Activated naive CD8-positive, alpha-beta T cell treated with anti-CD3 and anti-CD28 coated beads, Interleukin-2, amount 10 ng/mL, durations not matched to agents 7 days and 5 days (primary cell): ENCODE results near the gene WEE1. TPM values are rescaled to one million over a fixed set of nuclear protein-coding genes. Genes with fewer than 3 reads are reported as not detected.
"Not testable (repeated sequence)": the region's sequence is repeated elsewhere in the genome, so short reads cannot be mapped to it uniquely, and the experiment has no call there.

Source experiments
- ATAC-seq: fragments of 150-1000 bp; cut with Tn5 transposase; one replicate; pipeline ENCODE4 v1.10.0; 2021; ENCODE audit warnings: low read depth, moderate library complexity
- POLR2A ChIA-PET: fragments of 350-600 bp; sonication (Branson Sonifier 250); formaldehyde crosslinking; loops from one replicate; lab custom pipeline; 2021; ENCODE audit warnings: antibody characterized with exemption; lab: Charles Lee
- DNase-seq: peaks from one replicate; pipeline ENCODE4 v3.0.0; 2021
- H3K27ac Mint-ChIP-seq: one replicate; pipeline ENCODE4 v1.8.0; 2022; ENCODE audit warnings: mild to moderate bottlenecking, mixed read lengths
- H3K27me3 Mint-ChIP-seq: one replicate; pipeline ENCODE4 v1.8.0; 2022; ENCODE audit warnings: mild to moderate bottlenecking, moderate library complexity, mixed read lengths
- H3K36me3 Mint-ChIP-seq: one replicate; pipeline ENCODE4 v1.8.0; 2021; ENCODE audit warnings: mild to moderate bottlenecking, mixed read lengths
- H3K4me1 Mint-ChIP-seq: one replicate; pipeline ENCODE4 v1.8.0; 2021; ENCODE audit warnings: mixed read lengths
- H3K4me3 Mint-ChIP-seq: one replicate; pipeline ENCODE4 v1.8.0; 2022; ENCODE audit warnings: mild to moderate bottlenecking, moderate library complexity, mixed read lengths
- H3K9me3 Mint-ChIP-seq: one replicate; pipeline ENCODE4 v1.8.0; 2021; ENCODE audit warnings: mixed read lengths
- total RNA-seq, 2 experiments: library from RNA; stranded (reverse); gene quantifications; one replicate each; pipeline ENCODE4 v1.2.3, GENCODE V29; 2021

WEE1 gene
- total RNA-seq, 2 experiments from 2014 or later: 47.8 to 50.5 TPM

- peaks cover 3% of the 10 kb centered on the region for H3K27me3 Mint-ChIP-seq
- DNase-seq: no peak
- POLR2A ChIA-PET: no interaction called here
- peaks cover 2% of the 10 kb centered on the region for H3K36me3 Mint-ChIP-seq
- ATAC-seq: no peak
- no peak overlapping the region for H3K27ac Mint-ChIP-seq
- no peak overlapping the region for H3K4me3 Mint-ChIP-seq
- H3K9me3 Mint-ChIP-seq: no peaks in the 10 kb centered on the region
- H3K4me1 Mint-ChIP-seq: peaks cover 21% of the 10 kb centered on the region
These were observed 36.4 kb downstream of the WEE1 start for GRCh38 chr11:9609841-9610240.

DNA sequence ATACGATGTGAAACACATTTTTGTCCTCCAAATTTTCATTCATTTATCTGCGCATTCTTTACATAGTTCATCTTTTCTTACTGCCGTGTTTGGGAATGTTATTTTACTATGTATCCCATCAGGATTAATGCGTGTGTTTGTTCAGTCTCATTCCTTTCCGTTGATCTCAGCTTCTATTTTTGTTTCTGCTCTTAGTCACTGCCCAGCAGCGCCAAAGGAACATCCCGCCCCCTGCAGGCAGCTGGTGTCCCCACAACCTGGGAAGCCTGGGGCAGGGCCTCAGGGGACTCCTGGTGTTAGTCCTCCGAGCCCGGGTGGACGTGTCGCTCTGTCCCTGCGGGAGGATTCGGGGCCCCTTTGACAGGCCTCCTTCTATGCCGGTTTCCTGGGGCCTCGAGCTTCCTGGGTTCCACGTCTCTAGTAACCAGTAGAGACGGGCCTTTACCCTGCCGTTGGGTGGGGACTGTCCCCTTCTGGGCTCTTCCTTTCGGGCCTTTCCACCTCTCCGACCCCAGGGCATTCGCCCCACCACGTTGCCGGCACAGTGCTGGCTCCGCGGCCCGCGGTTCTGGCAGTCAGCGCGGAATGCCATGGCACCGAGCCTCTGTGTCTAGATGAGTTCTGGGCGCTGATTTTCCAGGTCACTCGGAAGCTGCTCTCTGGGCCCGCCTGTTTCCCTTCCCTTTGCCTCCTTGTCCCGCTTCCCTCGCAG lies 39.8 kb downstream of the WEE1 start:
- peak overlapping the region; percentile 95 for H3K27ac Mint-ChIP-seq
- H3K27me3 Mint-ChIP-seq: no peaks in the 10 kb centered on the region
- peaks cover 21% of the 10 kb centered on the region for H3K4me1 Mint-ChIP-seq

GRCh38 chr11:9613830-9614762 lies 40.6 kb downstream of the WEE1 start:
- Mint-ChIP-seq H3K27me3 (no peaks in the 10 kb centered on the region), H3K4me3 (peak overlapping the region; percentile 90), H3K27ac (peak overlapping the region; percentile 95), H3K4me1 (peaks cover 21% of the 10 kb centered on the region), H3K9me3 (peaks cover 3% of the 10 kb centered on the region), H3K36me3 (peaks cover 3% of the 10 kb centered on the region)
- DNase-seq (peak; percentile 94), ATAC-seq (peak; percentile 89)
- POLR2A ChIA-PET: interaction anchor here (0.6 to 2.5 kb wide), 8 partner anchors 13 to 693 kb away, joined by 3 to 23 read pairs (median 10); partner anchors contain the start of genes WEE1 and ZNF143

More for the DNA sequence above, 39.8 kb downstream of the WEE1 start:
- Mint-ChIP-seq H3K36me3 (peaks cover 3% of the 10 kb centered on the region), H3K9me3 (no peaks in the 10 kb centered on the region), H3K4me3 (peak overlapping the region; percentile 90)
- DNase-seq: peak; percentile 89
- POLR2A ChIA-PET: interaction anchor here (0.5 to 2.5 kb wide), 11 partner anchors 12 to 694 kb away, joined by 3 to 23 read pairs (median 5); partner anchors contain the start of genes WEE1 and ZNF143
- ATAC-seq: peak; percentile 65

DNA sequence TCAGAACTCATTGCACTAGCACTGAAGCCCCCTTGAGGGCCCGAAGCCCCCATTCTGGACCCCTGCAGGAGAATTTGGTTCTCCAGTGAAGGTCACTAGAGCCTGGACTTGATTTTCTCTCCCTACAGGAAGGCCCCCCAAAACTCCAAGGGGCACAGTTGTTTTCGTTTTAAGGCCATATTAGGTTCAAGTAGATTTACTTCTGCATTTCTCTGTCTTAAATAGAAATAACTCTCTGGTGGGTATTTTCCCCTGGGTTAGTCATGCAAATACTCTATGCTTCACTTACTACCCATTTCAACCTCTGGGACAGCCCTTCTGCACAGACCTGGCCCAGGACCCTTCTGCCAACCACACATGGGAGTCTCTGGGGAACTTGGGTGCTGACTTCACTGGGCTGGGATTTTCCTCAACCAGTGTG lies 41.6 kb downstream of the WEE1 start:
- Mint-ChIP-seq H3K4me3 (peak overlapping the region; percentile 90), H3K27ac (no peak overlapping the region), H3K36me3 (peaks cover 1% of the 10 kb centered on the region), H3K4me1 (peaks cover 21% of the 10 kb centered on the region), H3K27me3 (no peaks in the 10 kb centered on the region), H3K9me3 (peaks cover 3% of the 10 kb centered on the region)
- POLR2A ChIA-PET: no interaction called here
- ATAC-seq (no peak), DNase-seq (no peak)

- DNase-seq (no peak), ATAC-seq (no peak)
- Mint-ChIP-seq H3K4me3 (no peak overlapping the region), H3K27me3 (no peaks in the 10 kb centered on the region), H3K27ac (no peak overlapping the region), H3K36me3 (peaks cover 1% of the 10 kb centered on the region), H3K9me3 (peaks cover 3% of the 10 kb centered on the region), H3K4me1 (peaks cover 17% of the 10 kb centered on the region)
- POLR2A ChIA-PET: no interaction called here
These were observed 42.7 kb downstream of the WEE1 start for GRCh38 chr11:9616042-9616675.

GRCh38 chr11:9616858-9617257 lies 43.4 kb downstream of the WEE1 start:
- Mint-ChIP-seq H3K4me1 (peaks cover 16% of the 10 kb centered on the region), H3K27me3 (no peaks in the 10 kb centered on the region), H3K36me3 (peaks cover 1% of the 10 kb centered on the region), H3K9me3 (peaks cover 3% of the 10 kb centered on the region), H3K27ac (no peak overlapping the region), H3K4me3 (no peak overlapping the region)
- ATAC-seq (no peak), DNase-seq (no peak)
- POLR2A ChIA-PET: no interaction called here

DNA sequence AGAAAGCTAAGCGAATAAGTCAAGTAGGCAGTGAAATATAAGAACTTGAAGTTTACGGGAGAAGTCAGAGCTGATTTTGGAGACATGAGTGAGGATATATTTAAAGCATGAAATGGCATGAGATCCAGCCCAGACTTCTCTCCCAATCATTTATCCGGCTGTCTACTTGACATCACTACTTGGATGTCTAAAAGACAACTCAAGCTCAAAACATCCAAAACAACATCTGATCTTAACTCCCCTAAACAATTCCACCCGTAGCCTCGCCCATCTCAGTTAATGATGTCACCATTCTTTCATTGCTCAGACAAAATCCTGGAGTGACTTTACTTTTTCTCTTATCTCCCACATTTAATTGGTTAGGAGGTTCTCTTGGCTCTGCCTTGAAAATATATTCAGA lies 44.5 kb downstream of the WEE1 start:
- DNase-seq (no peak), ATAC-seq (no peak)
- H3K27ac Mint-ChIP-seq: no peak overlapping the region
- H3K27me3 Mint-ChIP-seq: no peaks in the 10 kb centered on the region
- H3K36me3 Mint-ChIP-seq: peaks cover 1% of the 10 kb centered on the region
- peaks cover 3% of the 10 kb centered on the region for H3K9me3 Mint-ChIP-seq
- H3K4me1 Mint-ChIP-seq: peaks cover 12% of the 10 kb centered on the region
- POLR2A ChIA-PET: interaction anchor here (0.5 to 0.7 kb wide), 2 partner anchors 17 to 45 kb away, joined by 3 read pairs; partner anchors contain the start of gene WEE1
- H3K4me3 Mint-ChIP-seq: no peak overlapping the region

DNA sequence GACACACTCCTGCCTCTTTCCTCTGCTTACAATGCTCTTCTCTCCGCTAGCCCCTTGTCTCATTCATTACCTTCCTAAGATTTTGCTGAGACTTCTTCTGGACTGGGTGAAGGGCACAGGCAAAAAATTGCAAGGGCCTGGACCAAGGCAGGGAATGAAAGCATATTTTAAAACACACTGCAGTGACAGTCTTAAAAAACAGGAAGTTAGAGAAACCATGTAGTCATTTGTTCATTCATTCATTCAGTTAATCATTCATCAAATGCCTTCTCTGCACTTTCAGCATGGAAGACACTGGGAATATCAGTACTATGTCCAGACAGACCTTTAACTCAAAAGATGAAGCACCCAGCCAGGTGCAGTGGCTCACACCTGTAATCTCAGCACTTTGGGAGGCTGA lies 45.5 kb downstream of the WEE1 start:
- Mint-ChIP-seq H3K36me3 (peaks cover 1% of the 10 kb centered on the region), H3K9me3 (peaks cover 3% of the 10 kb centered on the region), H3K4me1 (peaks cover 6% of the 10 kb centered on the region), H3K27ac (no peak overlapping the region), H3K27me3 (no peaks in the 10 kb centered on the region), H3K4me3 (no peak overlapping the region)
- POLR2A ChIA-PET: no interaction called here
- DNase-seq: no peak
- no peak for ATAC-seq

- H3K4me1 Mint-ChIP-seq: no peaks in the 10 kb centered on the region
- no peak for DNase-seq
- H3K9me3 Mint-ChIP-seq: peaks cover 3% of the 10 kb centered on the region
- H3K36me3 Mint-ChIP-seq: peaks cover 1% of the 10 kb centered on the region
- no peaks in the 10 kb centered on the region for H3K27me3 Mint-ChIP-seq
- no peak overlapping the region for H3K27ac Mint-ChIP-seq
- no peak for ATAC-seq
- H3K4me3 Mint-ChIP-seq: no peak overlapping the region
- POLR2A ChIA-PET: interaction anchor here (0.6 to 0.7 kb wide), 2 partner anchors 286 to 684 kb away, joined by 4 to 6 read pairs; no protein-coding TSS in a partner anchor
These were observed 46.5 kb downstream of the WEE1 start for GRCh38 chr11:9619971-9620370.

- H3K4me3 Mint-ChIP-seq, H3K9me3 Mint-ChIP-seq, DNase-seq, H3K4me1 Mint-ChIP-seq, POLR2A ChIA-PET, H3K36me3 Mint-ChIP-seq, H3K27me3 Mint-ChIP-seq, H3K27ac Mint-ChIP-seq, ATAC-seq: not testable (repeated sequence)
These were observed 48.9 kb downstream of the WEE1 start for GRCh38 chr11:9622353-9622752.

GRCh38 chr11:9623053-9623452 lies 49.6 kb downstream of the WEE1 start:
- ATAC-seq, H3K36me3 Mint-ChIP-seq, H3K27me3 Mint-ChIP-seq, H3K4me3 Mint-ChIP-seq, H3K9me3 Mint-ChIP-seq, H3K27ac Mint-ChIP-seq, H3K4me1 Mint-ChIP-seq, DNase-seq, POLR2A ChIA-PET: not testable (repeated sequence)

DNA sequence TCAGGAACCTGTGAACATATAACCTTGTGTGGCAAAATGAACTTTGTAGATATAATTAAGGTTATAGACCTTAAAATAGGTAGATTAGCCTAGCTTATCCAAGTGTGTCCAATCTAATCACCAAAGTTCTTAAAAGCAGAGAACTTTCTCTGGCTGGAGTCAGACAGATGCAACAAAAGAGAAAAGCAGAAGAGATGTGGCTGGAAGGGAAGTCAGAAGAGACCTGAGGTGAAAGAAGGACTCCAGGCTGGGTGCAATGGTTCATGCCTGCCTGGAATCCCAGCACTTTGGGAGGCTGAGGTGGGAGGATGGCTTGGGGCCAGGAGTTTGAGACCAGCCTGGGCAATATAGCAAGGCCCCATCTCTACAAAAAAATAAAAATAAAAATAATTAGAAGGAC lies 51.0 kb downstream of the WEE1 start:
- H3K27ac Mint-ChIP-seq: no peak overlapping the region
- no peak overlapping the region for H3K4me3 Mint-ChIP-seq
- ATAC-seq (no peak), DNase-seq (no peak)
- POLR2A ChIA-PET: no interaction called here
- peaks cover 15% of the 10 kb centered on the region for H3K27me3 Mint-ChIP-seq
- H3K36me3 Mint-ChIP-seq: no peaks in the 10 kb centered on the region
- no peaks in the 10 kb centered on the region for H3K9me3 Mint-ChIP-seq
- no peaks in the 10 kb centered on the region for H3K4me1 Mint-ChIP-seq

GRCh38 chr11:9625162-9625561 lies 51.7 kb downstream of the WEE1 start:
- no peaks in the 10 kb centered on the region for H3K36me3 Mint-ChIP-seq

More at GRCh38 chr11:9625162-9625561, 51.7 kb downstream of the WEE1 start:
- POLR2A ChIA-PET: no interaction called here
- DNase-seq (no peak), ATAC-seq (no peak)
- Mint-ChIP-seq H3K27me3 (peaks cover 16% of the 10 kb centered on the region), H3K9me3 (no peaks in the 10 kb centered on the region), H3K27ac (no peak overlapping the region), H3K4me1 (no peaks in the 10 kb centered on the region), H3K4me3 (no peak overlapping the region)
